ENCODE measurements around the gene ZCCHC4. TPM values are rescaled to one million over a fixed set of nuclear protein-coding genes. Genes with fewer than 3 reads are reported as not detected.

The ZCCHC4 gene
- total RNA-seq, 1 experiment from 2014 or later, result 12.3 TPM

- CTCF ChIA-PET, result interaction anchor here (1.9 kb wide), 1 partner anchor 15 kb away, joined by 4 read pairs; the partner anchor contains the start of gene ZCCHC4
- POLR2A ChIA-PET, result no interaction called here
Measured at GRCh38 chr4:25297528-25298242, 14.9 kb upstream of the ZCCHC4 start.

GRCh38 chr4:25299476-25300203 is 12.9 kb upstream of the ZCCHC4 start:
- ATAC-seq (peak; percentile 87), DNase-seq (ENCODE audit: low read depth, low spot score) (no peak)
- ChIA-PET POLR2A (no interaction called here), CTCF (interaction anchor here (3.9 kb wide), 1 partner anchor 13 kb away, joined by 30 read pairs; the partner anchor contains the start of gene ZCCHC4), RAD21 (ENCODE audit: low non-redundant PET in 1 of 2, low total read pairs in 2 of 2, uncharacterized antibody in 2 of 2, unreplicated experiment in 2 of 2) (no interaction called here)
- Histone ChIP-seq H4K20me1 (ENCODE audit: insufficient read depth) (no peaks in the 10 kb centered on the region), H3K9me2 (ENCODE audit: insufficient read depth) (no peaks in the 10 kb centered on the region), H3K9me3 (ENCODE audit: control insufficient read depth in 1 of 2, insufficient read depth in 1 of 2, low read depth in 1 of 2, low read length in 2 of 2) (no peaks in the 10 kb centered on the region), H3K27me3 (ENCODE audit: insufficient read depth, low read length) (no peaks in the 10 kb centered on the region), H3K4me1 (ENCODE audit: control insufficient read depth in 1 of 2, insufficient read depth in 2 of 2, low read length in 2 of 2) (peaks cover 9 to 12% of the 10 kb centered on the region in 2 experiments; a peak in 3 of 4 replicates), H3K27ac (ENCODE audit: low read depth, low read length) (no peak overlapping the region), H3K4me3 (replicated peaks in 1 of 2; ENCODE audit: low read depth in 1 of 2, low read length in 2 of 2) (no peak overlapping the region), H3K4me2 (ENCODE audit: low read length) (peak overlapping the region; percentile 33), H3K9ac (ENCODE audit: low read length) (no peak overlapping the region), H3K79me2 (ENCODE audit: insufficient read depth, low read length) (no peaks in the 10 kb centered on the region), H2AFZ (ENCODE audit: low read depth, low read length, poor library complexity, severe bottlenecking) (peak overlapping the region; percentile 8), H3K36me3 (ENCODE audit: control insufficient read depth in 1 of 2, insufficient read depth in 2 of 2, low read length in 2 of 2) (no peaks in the 10 kb centered on the region)
- no TSS peak for BruUV-seq (replicated peaks)
- intact Hi-C loops (cut with micrococcal nuclease), result no loop called here
- TF ChIP-seq CTCF (IDR thresholded peaks at IDR 0.05 in 2 of 3, conservative IDR thresholded peaks at IDR 0.05 in 1 of 3; ENCODE audit: borderline replicate concordance in 1 of 3, insufficient read depth in 1 of 3, low read depth in 2 of 3, low read length in 2 of 3) (peak in 1 of 3 experiments; percentile 22; a peak in 1 of 6 replicates), CEBPB (IDR thresholded peaks at IDR 0.05; ENCODE audit: low read depth) (peak; percentile 60; the same call in 1 of the 2 replicates), ATF3 (IDR thresholded peaks at IDR 0.05) (no peak), SRF (IDR thresholded peaks at IDR 0.05; ENCODE audit: low read depth) (no peak), SP1 (IDR thresholded peaks at IDR 0.05; ENCODE audit: low read depth) (peak; percentile 37), ELF1 (IDR thresholded peaks at IDR 0.05; ENCODE audit: borderline replicate concordance, low read depth) (no peak), POLR2AphosphoS5 (IDR thresholded peaks at IDR 0.05; ENCODE audit: low read depth, low read length) (no peak), TCF7L2 (IDR thresholded peaks at IDR 0.05; ENCODE audit: borderline replicate concordance, extremely low read depth, insufficient read depth, insufficient read length) (no peak), ZBTB33 (IDR thresholded peaks at IDR 0.05; ENCODE audit: extremely low read depth, insufficient replicate concordance, low read length) (no peak)

More at GRCh38 chr4:25297528-25298242, 14.9 kb upstream of the ZCCHC4 start:
- no peak for ATAC-seq
- Histone ChIP-seq H4K20me1 (ENCODE audit: insufficient read depth) (no peaks in the 10 kb centered on the region), H3K27ac (ENCODE audit: low read depth, low read length) (no peak overlapping the region), H3K4me2 (ENCODE audit: low read length) (no peak overlapping the region), H3K4me3 (replicated peaks in 1 of 2; ENCODE audit: low read depth in 1 of 2, low read length in 2 of 2) (no peak overlapping the region), H3K36me3 (ENCODE audit: control insufficient read depth in 1 of 2, insufficient read depth in 2 of 2, low read length in 2 of 2) (no peaks in the 10 kb centered on the region), H3K9me2 (ENCODE audit: insufficient read depth) (no peaks in the 10 kb centered on the region), H3K79me2 (ENCODE audit: insufficient read depth, low read length) (no peaks in the 10 kb centered on the region), H3K9me3 (ENCODE audit: control insufficient read depth in 1 of 2, insufficient read depth in 1 of 2, low read depth in 1 of 2, low read length in 2 of 2) (no peaks in the 10 kb centered on the region), H3K27me3 (ENCODE audit: insufficient read depth, low read length) (no peaks in the 10 kb centered on the region), H3K4me1 (ENCODE audit: control insufficient read depth in 1 of 2, insufficient read depth in 2 of 2, low read length in 2 of 2) (peaks cover 9 to 12% of the 10 kb centered on the region in 2 experiments; a peak in 3 of 4 replicates), H3K9ac (ENCODE audit: low read length) (no peak overlapping the region), H2AFZ (ENCODE audit: low read depth, low read length, poor library complexity, severe bottlenecking) (no peak overlapping the region)
- no peak for DNase-seq (ENCODE audit: low read depth, low spot score)
- intact Hi-C loops (cut with micrococcal nuclease), result no loop called here
- RAD21 ChIA-PET (ENCODE audit: low non-redundant PET in 1 of 2, low total read pairs in 2 of 2, uncharacterized antibody in 2 of 2, unreplicated experiment in 2 of 2), result no interaction called here
- BruUV-seq (replicated peaks), result no TSS peak
- TF ChIP-seq ZNF274 (IDR thresholded peaks at IDR 0.05; ENCODE audit: low read depth, low read length) (no peak), YY1 (IDR thresholded peaks at IDR 0.05; ENCODE audit: extremely low read depth, insufficient replicate concordance, low read depth, low read length) (no peak), SP1 (IDR thresholded peaks at IDR 0.05; ENCODE audit: low read depth) (no peak), FOSL1 (IDR thresholded peaks at IDR 0.05; ENCODE audit: low read depth) (no peak), RAD21 (IDR thresholded peaks at IDR 0.05; ENCODE audit: low read depth) (no peak), POLR2A (IDR thresholded peaks at IDR 0.05; ENCODE audit: borderline replicate concordance, extremely low read depth, insufficient read depth, insufficient read length) (no peak), EZH2 (IDR thresholded peaks at IDR 0.05) (no peak), POLR2AphosphoS5 (IDR thresholded peaks at IDR 0.05; ENCODE audit: low read depth, low read length) (no peak), ZFX (IDR thresholded peaks at IDR 0.05) (no peak), CEBPB (IDR thresholded peaks at IDR 0.05; ENCODE audit: low read depth) (no peak)
